Activated T-helper 1 cell treated with Interleukin-2 at 50 U/mL for 16 hours (primary cell): ENCODE results near the gene BMP4.

Source experiments
- DNase-seq: peaks from one replicate; pipeline ENCODE4 v3.0.0-alpha.2; 2020; ENCODE audit warnings: low read depth

Gene BMP4

GRCh38 chr14:53943751-53944083, 12.9 kb downstream of the BMP4 start:
- DNase-seq: no peak

- no peak for DNase-seq
These were observed 13.5 kb downstream of the BMP4 start for GRCh38 chr14:53942970-53943750.

GRCh38 chr14:53938136-53938837, 18.3 kb downstream of the BMP4 start:
- DNase-seq: no peak

- DNase-seq: no peak
These were observed 21.7 kb downstream of the BMP4 start for GRCh38 chr14:53934778-53935414.

- DNase-seq: no peak
These were observed 23.7 kb downstream of the BMP4 start for GRCh38 chr14:53932966-53933365.

GRCh38 chr14:53929871-53930715, 26.5 kb downstream of the BMP4 start:
- DNase-seq: no peak

- DNase-seq: no peak
These were observed 29.5 kb downstream of the BMP4 start for GRCh38 chr14:53927171-53927570.

- no peak for DNase-seq
These were observed 31.3 kb downstream of the BMP4 start for GRCh38 chr14:53925201-53925766.

GRCh38 chr14:53924753-53925152, 31.9 kb downstream of the BMP4 start:
- no peak for DNase-seq

GRCh38 chr14:53921027-53921426, 35.6 kb downstream of the BMP4 start:
- no peak for DNase-seq

GRCh38 chr14:53916239-53916638, 40.4 kb downstream of the BMP4 start:
- no peak for DNase-seq

GRCh38 chr14:53915364-53916014, 41.1 kb downstream of the BMP4 start:
- no peak for DNase-seq

GRCh38 chr14:53912021-53912420, 44.6 kb downstream of the BMP4 start:
- DNase-seq: no peak

- no peak for DNase-seq
These were observed 48.2 kb downstream of the BMP4 start for GRCh38 chr14:53908416-53908815.

GRCh38 chr14:53902307-53902706, 54.3 kb downstream of the BMP4 start:
- DNase-seq: no peak

GRCh38 chr14:53900499-53900898, 56.1 kb downstream of the BMP4 start:
- no peak for DNase-seq
